HuH-7.5 (cell line): ENCODE measurements around the gene FGF13.

ENCODE experiments used
- DNase-seq: peaks from one replicate; pipeline ENCODE4 v3.0.0; 2011; ENCODE audit warnings: low spot score

FGF13 gene

GRCh38 chrX:138664016-138664415 lies 47.5 kb downstream of the FGF13 start:
- no peak for DNase-seq

DNA sequence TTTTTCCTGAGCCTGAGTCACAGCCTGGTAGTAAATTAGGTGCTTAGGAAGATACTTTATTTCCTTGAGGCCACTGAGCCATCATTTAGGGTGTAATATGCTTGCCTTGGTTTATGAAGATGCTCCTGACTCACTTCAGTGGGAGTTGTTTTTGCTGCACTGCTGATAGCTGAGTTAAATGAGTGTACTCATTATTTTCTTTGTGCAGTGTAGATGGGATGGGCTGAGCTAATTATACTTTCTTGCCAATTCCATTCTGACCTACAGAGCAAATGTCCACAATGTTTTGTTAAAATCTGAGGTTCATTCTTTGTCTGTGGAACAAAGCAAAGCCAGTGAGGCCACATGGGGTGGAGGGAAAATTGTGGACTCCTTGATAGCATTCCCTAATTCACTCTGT lies 60.0 kb downstream of the FGF13 start:
- no peak for DNase-seq

DNA sequence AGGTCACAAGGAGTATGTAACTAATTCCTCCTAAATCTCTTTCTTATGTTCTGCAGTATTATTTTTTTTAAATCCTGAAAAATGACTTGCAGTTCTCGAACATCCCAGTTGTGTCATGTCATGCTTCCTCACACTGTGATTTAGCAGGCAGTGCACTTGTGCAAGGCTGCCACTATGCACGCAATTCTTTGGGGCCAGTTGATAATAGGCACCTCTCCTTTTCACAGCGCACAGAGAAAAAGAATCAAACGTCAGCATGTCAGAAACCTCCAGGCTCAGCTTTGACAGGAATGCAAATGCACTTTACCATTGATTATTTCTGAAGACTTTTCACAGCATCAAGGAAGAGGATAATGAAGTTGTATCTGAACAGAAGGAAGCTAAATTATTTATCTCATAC lies 62.9 kb downstream of the FGF13 start:
- DNase-seq: no peak

GRCh38 chrX:138638996-138639395 lies 72.5 kb downstream of the FGF13 start:
- DNase-seq: no peak
